Neural progenitor cell (in vitro differentiated cells): Measurements from ENCODE around the gene ENTPD2.

Experiments used
- EZH2 ChIP-seq: fragments of 200-600 bp; sonication (generic); IDR thresholded peaks from 2 replicates; pipeline ENCODE4 v1.6.1; 2017; ENCODE audit warnings: antibody characterized with exemption, mild to moderate bottlenecking, moderate library complexity
- EZH2phosphoT487 ChIP-seq: fragments of 200-600 bp; sonication (generic); IDR thresholded peaks from 2 replicates; pipeline ENCODE4 v1.6.1; 2017; ENCODE audit warnings: antibody characterized with exemption
- TF ChIP-seq, protein P1 (sequence below): fragments of 200-600 bp; sonication (generic); IDR thresholded peaks from 2 replicates; pipeline ENCODE4 v1.5.1; 2017; ENCODE audit warnings: antibody characterized with exemption, mild to moderate bottlenecking

DNA sequence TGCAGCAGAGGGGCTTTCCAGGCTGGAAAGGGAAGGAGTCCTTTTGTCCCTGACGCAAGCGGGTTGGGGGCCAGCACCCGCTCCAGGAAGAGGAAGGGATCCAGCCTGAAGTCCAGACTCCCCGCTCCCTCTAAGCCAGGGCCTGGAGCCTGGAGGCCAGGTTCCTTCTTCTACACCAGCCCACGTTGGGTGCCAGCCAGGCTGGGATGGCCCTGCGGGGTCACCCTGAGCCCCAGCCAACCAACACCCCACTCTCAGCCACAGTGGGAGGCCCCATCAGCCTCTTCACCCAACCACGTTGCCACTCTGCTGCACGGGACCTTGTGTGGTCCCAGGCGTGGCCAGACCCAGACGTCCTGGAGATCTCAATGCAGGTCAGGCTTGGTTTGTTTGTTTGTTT, 21.0 kb downstream of the ENTPD2 start:
- TF ChIP-seq, protein P1, sequence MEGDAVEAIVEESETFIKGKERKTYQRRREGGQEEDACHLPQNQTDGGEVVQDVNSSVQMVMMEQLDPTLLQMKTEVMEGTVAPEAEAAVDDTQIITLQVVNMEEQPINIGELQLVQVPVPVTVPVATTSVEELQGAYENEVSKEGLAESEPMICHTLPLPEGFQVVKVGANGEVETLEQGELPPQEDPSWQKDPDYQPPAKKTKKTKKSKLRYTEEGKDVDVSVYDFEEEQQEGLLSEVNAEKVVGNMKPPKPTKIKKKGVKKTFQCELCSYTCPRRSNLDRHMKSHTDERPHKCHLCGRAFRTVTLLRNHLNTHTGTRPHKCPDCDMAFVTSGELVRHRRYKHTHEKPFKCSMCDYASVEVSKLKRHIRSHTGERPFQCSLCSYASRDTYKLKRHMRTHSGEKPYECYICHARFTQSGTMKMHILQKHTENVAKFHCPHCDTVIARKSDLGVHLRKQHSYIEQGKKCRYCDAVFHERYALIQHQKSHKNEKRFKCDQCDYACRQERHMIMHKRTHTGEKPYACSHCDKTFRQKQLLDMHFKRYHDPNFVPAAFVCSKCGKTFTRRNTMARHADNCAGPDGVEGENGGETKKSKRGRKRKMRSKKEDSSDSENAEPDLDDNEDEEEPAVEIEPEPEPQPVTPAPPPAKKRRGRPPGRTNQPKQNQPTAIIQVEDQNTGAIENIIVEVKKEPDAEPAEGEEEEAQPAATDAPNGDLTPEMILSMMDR: no peak
- TF ChIP-seq EZH2phosphoT487 (no peak), EZH2 (no peak)
